ENCODE data around the gene XYLT2. TPM values are rescaled to one million over a fixed set of nuclear protein-coding genes. Genes with fewer than 3 reads are reported as not detected.

Gene XYLT2
- total RNA-seq, 1 experiment from 2014 or later, result 39.7 TPM

GRCh38 chr17:50380369-50381259, 34.7 kb downstream of the XYLT2 start:
- ChIA-PET CTCF (interaction anchor here (0.5 to 7.2 kb wide), 6 partner anchors 16 to 245 kb away, joined by 3 to 51 read pairs (median 4); partner anchors contain the start of genes ACSF2 and LRRC59), POLR2A (interaction anchor here (0.7 kb wide), 1 partner anchor 18 kb away, joined by 3 read pairs; no protein-coding TSS in a partner anchor)

More at GRCh38 chr17:50380369-50381259, 34.7 kb downstream of the XYLT2 start:
- ATAC-seq (peak; percentile 28; the same call in 1 of the 2 replicates), DNase-seq (ENCODE audit: low spot score) (no peak)
- Mint-ChIP-seq H3K4me3 (no peak overlapping the region), H3K4me1 (no peaks in the 10 kb centered on the region), H3K9me3 (no peaks in the 10 kb centered on the region), H3K27me3 (ENCODE audit: low read depth) (no peaks in the 10 kb centered on the region; the same call in 1 of the 2 replicates), H3K36me3 (peaks cover 60% of the 10 kb centered on the region), H3K27ac (no peak overlapping the region)
- TF ChIP-seq ZNF396 (CRISPR knock-in tag; IDR thresholded peaks at IDR 0.05; ENCODE audit: borderline replicate concordance) (no peak), CREM (CRISPR knock-in tag; IDR thresholded peaks at IDR 0.05) (no peak), FOXJ3 (CRISPR knock-in tag; IDR thresholded peaks at IDR 0.05; ENCODE audit: borderline replicate concordance) (no peak), GTF2I (CRISPR knock-in tag; conservative IDR thresholded peaks at IDR 0.05) (no peak), GABPB1 (CRISPR knock-in tag; IDR thresholded peaks at IDR 0.05) (no peak), ATF6 (CRISPR knock-in tag; IDR thresholded peaks at IDR 0.05) (no peak), TCF7 (CRISPR knock-in tag; IDR thresholded peaks at IDR 0.05; ENCODE audit: low read depth) (no peak), ZNF263 (CRISPR knock-in tag; IDR thresholded peaks at IDR 0.05; ENCODE audit: low read depth) (no peak)
- TF ChIP-seq, protein P1, sequence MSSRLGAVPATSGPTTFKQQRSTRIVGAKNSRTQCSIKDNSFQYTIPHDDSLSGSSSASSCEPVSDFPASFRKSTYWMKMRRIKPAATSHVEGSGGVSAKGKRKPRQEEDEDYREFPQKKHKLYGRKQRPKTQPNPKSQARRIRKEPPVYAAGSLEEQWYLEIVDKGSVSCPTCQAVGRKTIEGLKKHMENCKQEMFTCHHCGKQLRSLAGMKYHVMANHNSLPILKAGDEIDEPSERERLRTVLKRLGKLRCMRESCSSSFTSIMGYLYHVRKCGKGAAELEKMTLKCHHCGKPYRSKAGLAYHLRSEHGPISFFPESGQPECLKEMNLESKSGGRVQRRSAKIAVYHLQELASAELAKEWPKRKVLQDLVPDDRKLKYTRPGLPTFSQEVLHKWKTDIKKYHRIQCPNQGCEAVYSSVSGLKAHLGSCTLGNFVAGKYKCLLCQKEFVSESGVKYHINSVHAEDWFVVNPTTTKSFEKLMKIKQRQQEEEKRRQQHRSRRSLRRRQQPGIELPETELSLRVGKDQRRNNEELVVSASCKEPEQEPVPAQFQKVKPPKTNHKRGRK (CRISPR knock-in tag; IDR thresholded peaks at IDR 0.05; ENCODE audit: borderline replicate concordance), result no peak
- TF ChIP-seq, protein P2, sequence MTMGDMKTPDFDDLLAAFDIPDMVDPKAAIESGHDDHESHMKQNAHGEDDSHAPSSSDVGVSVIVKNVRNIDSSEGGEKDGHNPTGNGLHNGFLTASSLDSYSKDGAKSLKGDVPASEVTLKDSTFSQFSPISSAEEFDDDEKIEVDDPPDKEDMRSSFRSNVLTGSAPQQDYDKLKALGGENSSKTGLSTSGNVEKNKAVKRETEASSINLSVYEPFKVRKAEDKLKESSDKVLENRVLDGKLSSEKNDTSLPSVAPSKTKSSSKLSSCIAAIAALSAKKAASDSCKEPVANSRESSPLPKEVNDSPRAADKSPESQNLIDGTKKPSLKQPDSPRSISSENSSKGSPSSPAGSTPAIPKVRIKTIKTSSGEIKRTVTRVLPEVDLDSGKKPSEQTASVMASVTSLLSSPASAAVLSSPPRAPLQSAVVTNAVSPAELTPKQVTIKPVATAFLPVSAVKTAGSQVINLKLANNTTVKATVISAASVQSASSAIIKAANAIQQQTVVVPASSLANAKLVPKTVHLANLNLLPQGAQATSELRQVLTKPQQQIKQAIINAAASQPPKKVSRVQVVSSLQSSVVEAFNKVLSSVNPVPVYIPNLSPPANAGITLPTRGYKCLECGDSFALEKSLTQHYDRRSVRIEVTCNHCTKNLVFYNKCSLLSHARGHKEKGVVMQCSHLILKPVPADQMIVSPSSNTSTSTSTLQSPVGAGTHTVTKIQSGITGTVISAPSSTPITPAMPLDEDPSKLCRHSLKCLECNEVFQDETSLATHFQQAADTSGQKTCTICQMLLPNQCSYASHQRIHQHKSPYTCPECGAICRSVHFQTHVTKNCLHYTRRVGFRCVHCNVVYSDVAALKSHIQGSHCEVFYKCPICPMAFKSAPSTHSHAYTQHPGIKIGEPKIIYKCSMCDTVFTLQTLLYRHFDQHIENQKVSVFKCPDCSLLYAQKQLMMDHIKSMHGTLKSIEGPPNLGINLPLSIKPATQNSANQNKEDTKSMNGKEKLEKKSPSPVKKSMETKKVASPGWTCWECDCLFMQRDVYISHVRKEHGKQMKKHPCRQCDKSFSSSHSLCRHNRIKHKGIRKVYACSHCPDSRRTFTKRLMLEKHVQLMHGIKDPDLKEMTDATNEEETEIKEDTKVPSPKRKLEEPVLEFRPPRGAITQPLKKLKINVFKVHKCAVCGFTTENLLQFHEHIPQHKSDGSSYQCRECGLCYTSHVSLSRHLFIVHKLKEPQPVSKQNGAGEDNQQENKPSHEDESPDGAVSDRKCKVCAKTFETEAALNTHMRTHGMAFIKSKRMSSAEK (CRISPR knock-in tag; IDR thresholded peaks at IDR 0.05; ENCODE audit: borderline replicate concordance), result no peak
- TF ChIP-seq, protein P3, sequence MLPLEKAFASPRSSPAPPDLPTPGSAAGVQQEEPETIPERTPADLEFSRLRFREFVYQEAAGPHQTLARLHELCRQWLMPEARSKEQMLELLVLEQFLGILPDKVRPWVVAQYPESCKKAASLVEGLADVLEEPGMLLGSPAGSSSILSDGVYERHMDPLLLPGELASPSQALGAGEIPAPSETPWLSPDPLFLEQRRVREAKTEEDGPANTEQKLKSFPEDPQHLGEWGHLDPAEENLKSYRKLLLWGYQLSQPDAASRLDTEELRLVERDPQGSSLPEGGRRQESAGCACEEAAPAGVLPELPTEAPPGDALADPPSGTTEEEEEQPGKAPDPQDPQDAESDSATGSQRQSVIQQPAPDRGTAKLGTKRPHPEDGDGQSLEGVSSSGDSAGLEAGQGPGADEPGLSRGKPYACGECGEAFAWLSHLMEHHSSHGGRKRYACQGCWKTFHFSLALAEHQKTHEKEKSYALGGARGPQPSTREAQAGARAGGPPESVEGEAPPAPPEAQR (CRISPR knock-in tag; IDR thresholded peaks at IDR 0.05), result no peak
- TF ChIP-seq, protein P4, sequence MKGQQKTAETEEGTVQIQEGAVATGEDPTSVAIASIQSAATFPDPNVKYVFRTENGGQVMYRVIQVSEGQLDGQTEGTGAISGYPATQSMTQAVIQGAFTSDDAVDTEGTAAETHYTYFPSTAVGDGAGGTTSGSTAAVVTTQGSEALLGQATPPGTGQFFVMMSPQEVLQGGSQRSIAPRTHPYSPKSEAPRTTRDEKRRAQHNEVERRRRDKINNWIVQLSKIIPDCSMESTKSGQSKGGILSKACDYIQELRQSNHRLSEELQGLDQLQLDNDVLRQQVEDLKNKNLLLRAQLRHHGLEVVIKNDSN (CRISPR knock-in tag; IDR thresholded peaks at IDR 0.05), result no peak
- TF ChIP-seq, protein P5, sequence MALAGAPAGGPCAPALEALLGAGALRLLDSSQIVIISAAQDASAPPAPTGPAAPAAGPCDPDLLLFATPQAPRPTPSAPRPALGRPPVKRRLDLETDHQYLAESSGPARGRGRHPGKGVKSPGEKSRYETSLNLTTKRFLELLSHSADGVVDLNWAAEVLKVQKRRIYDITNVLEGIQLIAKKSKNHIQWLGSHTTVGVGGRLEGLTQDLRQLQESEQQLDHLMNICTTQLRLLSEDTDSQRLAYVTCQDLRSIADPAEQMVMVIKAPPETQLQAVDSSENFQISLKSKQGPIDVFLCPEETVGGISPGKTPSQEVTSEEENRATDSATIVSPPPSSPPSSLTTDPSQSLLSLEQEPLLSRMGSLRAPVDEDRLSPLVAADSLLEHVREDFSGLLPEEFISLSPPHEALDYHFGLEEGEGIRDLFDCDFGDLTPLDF (CRISPR knock-in tag; IDR thresholded peaks at IDR 0.05), result no peak
